EH (cell line): ENCODE data around the gene PUSL1.

Source experiments
- DNase-seq: peaks from one replicate; pipeline ENCODE4 v3.0.0-alpha.2; 2015; ENCODE audit warnings: low read depth

The PUSL1 gene

GRCh38 chr1:1354271-1355247, 46.2 kb downstream of the PUSL1 start:
- no peak for DNase-seq

- DNase-seq = peak; percentile 61
These were observed 47.0 kb downstream of the PUSL1 start for GRCh38 chr1:1355416-1355815.

GRCh38 chr1:1356166-1356795, 47.9 kb downstream of the PUSL1 start:
- no peak for DNase-seq

- DNase-seq = peak; percentile 62
These were observed 48.5 kb downstream of the PUSL1 start for GRCh38 chr1:1356796-1357401.

DNA sequence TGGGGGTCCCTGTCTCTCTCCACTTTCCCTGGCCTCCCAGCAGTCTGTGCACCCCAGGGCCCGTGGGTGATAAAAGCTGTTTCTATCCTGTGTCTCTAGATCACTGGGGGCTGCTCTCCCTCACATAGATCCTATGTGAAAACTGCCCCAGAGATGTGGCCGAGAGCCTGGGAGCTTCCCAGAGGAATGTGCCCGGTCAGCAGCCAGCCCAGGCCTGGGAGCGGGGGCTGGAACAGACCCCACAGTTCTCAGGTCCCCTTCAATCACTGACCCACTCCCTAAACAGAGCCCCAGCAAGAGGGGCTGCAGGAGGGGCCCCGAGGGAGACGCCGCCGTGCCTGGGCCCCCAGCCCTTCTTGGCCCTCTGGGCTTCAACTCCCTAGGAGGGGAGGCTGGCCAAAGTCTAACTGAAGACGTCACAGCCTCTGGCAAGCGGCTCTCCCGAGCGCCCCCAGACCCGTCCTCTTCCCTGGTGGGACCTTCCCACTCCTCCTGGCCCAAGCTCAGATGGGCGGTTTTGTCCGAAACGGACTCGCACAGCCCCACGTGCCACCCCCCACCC, 49.6 kb downstream of the PUSL1 start:
- DNase-seq = peak; percentile 54

- DNase-seq = peak; percentile 94
These were observed 50.3 kb downstream of the PUSL1 start, which contains the start of gene MXRA8 for GRCh38 chr1:1358433-1359271. Gene MXRA8 (minus strand): TSS chr1:1358555. CDS start chr1:1358504, 51 bp downstream.

- peak; percentile 82 for DNase-seq
These were observed 50.9 kb downstream of the PUSL1 start for GRCh38 chr1:1359308-1359663.

DNA sequence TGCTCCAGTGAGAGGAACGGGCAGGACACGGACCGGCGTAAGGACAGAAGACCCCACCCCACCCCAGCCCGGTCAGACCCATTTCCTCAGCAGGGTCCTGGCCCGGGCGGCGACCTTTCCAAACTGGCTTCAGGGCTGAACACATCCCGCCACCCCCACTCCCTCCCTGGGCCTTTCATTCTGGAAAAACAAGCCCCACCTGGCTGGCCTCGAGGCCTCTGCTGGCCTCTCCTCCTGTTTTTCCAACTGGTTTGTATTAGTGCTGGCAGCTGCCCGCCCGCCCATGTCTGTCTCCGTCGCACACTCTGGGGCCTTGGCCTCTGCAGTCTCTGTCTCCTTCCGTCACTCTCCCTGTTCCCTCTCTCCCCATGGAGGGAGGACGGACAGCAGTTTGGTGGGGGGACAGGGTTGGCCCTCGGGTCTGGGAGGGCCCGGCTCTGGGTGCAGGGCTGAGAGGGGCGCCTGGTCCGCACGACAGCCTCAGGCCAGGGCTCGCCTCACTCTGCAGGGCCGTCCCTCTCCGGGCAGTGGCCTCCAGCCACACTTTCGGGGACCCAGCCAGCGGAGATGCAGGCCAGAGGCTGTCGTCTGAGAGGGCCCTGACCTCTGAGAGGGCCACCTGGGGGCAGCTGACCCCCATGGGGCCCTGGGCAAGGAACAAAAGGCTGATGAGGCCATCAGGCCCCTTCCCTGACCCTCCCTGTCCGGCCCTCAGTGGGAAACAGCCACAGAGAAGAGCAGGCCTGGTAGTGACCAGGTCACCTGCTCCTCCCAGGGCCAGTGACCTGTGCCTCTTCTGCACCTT, 51.5 kb downstream of the PUSL1 start:
- DNase-seq = peak; percentile 89

DNA sequence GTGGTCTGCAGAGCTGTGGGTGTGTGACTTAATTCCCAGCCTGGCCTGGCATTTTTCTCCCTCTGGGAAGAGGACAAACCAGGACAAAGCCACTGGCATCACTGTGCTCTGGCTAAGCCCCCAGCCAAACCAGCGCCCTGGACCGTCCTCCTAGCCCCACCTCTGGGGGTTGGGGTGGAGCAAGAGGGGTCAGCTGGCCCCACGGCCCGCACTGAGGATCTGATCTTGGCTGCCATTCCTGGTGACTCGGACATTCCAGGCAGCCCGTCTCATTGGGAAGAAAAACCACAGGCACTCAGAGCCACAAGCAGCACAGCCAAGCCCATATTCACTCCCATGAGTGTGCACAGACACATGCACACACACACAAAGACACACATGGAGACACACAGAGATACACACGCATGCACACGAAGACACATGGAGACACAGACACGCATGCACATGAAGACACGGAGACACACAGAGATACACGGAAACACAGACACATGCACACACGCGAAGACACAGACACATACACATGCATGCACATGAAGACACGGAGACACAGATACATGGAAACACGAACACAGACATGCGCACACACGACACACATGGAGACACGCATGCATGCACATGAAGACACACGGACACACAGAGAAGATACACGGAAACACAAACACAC, 52.2 kb downstream of the PUSL1 start:
- DNase-seq = peak; percentile 99
